Activated naive CD8-positive, alpha-beta T cell (primary cell): ENCODE results near the gene GJB4.
"Not testable (repeated sequence)": the region's sequence is repeated elsewhere in the genome, so short reads cannot be mapped to it uniquely, and the experiment has no call there.

Experiments
- H3K27ac Mint-ChIP-seq: one replicate; pipeline ENCODE4 v1.8.0; 2021; ENCODE audit warnings: mixed read lengths
- H3K27me3 Mint-ChIP-seq: one replicate; pipeline ENCODE4 v1.8.0; 2021; ENCODE audit warnings: mixed read lengths
- H3K36me3 Mint-ChIP-seq: one replicate; pipeline ENCODE4 v1.8.0; 2021; ENCODE audit warnings: mixed read lengths
- H3K4me1 Mint-ChIP-seq: one replicate; pipeline ENCODE4 v1.8.0; 2021; ENCODE audit warnings: low read depth, mixed read lengths
- H3K4me3 Mint-ChIP-seq: one replicate; pipeline ENCODE4 v1.8.0; 2021; ENCODE audit warnings: mild to moderate bottlenecking, mixed read lengths
- H3K9me3 Mint-ChIP-seq: one replicate; pipeline ENCODE4 v1.8.0; 2021; ENCODE audit warnings: low read depth, mixed read lengths

The GJB4 gene

GRCh38 chr1:34794001-34794789 is 34.7 kb downstream of the GJB4 start:
- H3K27me3 Mint-ChIP-seq, result peaks cover 14% of the 10 kb centered on the region
- H3K4me1 Mint-ChIP-seq, result peaks cover 4% of the 10 kb centered on the region
- H3K27ac Mint-ChIP-seq, result no peak overlapping the region
- no peaks in the 10 kb centered on the region for H3K36me3 Mint-ChIP-seq
- H3K9me3 Mint-ChIP-seq, result no peaks in the 10 kb centered on the region
- no peak overlapping the region for H3K4me3 Mint-ChIP-seq

- H3K27me3 Mint-ChIP-seq, result peaks cover 14% of the 10 kb centered on the region
- no peaks in the 10 kb centered on the region for H3K9me3 Mint-ChIP-seq
- no peaks in the 10 kb centered on the region for H3K36me3 Mint-ChIP-seq
- peaks cover 4% of the 10 kb centered on the region for H3K4me1 Mint-ChIP-seq
- no peak overlapping the region for H3K27ac Mint-ChIP-seq
- no peak overlapping the region for H3K4me3 Mint-ChIP-seq
Measured at GRCh38 chr1:34794790-34795180, 35.2 kb downstream of the GJB4 start.

GRCh38 chr1:34795916-34796315 is 36.4 kb downstream of the GJB4 start:
- Mint-ChIP-seq H3K27ac (no peak overlapping the region), H3K4me3 (no peak overlapping the region), H3K27me3 (peaks cover 7% of the 10 kb centered on the region), H3K9me3 (no peaks in the 10 kb centered on the region), H3K4me1 (peaks cover 8% of the 10 kb centered on the region), H3K36me3 (no peaks in the 10 kb centered on the region)

GRCh38 chr1:34796990-34797389 is 37.5 kb downstream of the GJB4 start:
- H3K4me1 Mint-ChIP-seq, result peaks cover 8% of the 10 kb centered on the region
- H3K9me3 Mint-ChIP-seq, result no peaks in the 10 kb centered on the region
- no peak overlapping the region for H3K4me3 Mint-ChIP-seq
- no peaks in the 10 kb centered on the region for H3K36me3 Mint-ChIP-seq
- no peak overlapping the region for H3K27ac Mint-ChIP-seq
- peaks cover 2% of the 10 kb centered on the region for H3K27me3 Mint-ChIP-seq

GRCh38 chr1:34800214-34800613 is 40.7 kb downstream of the GJB4 start:
- H3K4me1 Mint-ChIP-seq, result peaks cover 3% of the 10 kb centered on the region
- peaks cover 8% of the 10 kb centered on the region for H3K36me3 Mint-ChIP-seq
- H3K9me3 Mint-ChIP-seq, result peaks cover 4% of the 10 kb centered on the region
- H3K27ac Mint-ChIP-seq, result peak overlapping the region; percentile 70
- no peaks in the 10 kb centered on the region for H3K27me3 Mint-ChIP-seq
- no peak overlapping the region for H3K4me3 Mint-ChIP-seq

- peaks cover 10% of the 10 kb centered on the region for H3K36me3 Mint-ChIP-seq
- no peak overlapping the region for H3K27ac Mint-ChIP-seq
- H3K4me3 Mint-ChIP-seq, result no peak overlapping the region
- H3K4me1 Mint-ChIP-seq, result peaks cover 3% of the 10 kb centered on the region
- no peaks in the 10 kb centered on the region for H3K27me3 Mint-ChIP-seq
- H3K9me3 Mint-ChIP-seq, result peaks cover 4% of the 10 kb centered on the region
Measured at GRCh38 chr1:34803770-34804169, 44.2 kb downstream of the GJB4 start.

GRCh38 chr1:34806396-34806795 is 46.9 kb downstream of the GJB4 start:
- Mint-ChIP-seq H3K9me3 (peaks cover 4% of the 10 kb centered on the region), H3K36me3 (peaks cover 14% of the 10 kb centered on the region), H3K27me3 (no peaks in the 10 kb centered on the region), H3K4me3 (no peak overlapping the region), H3K4me1 (no peaks in the 10 kb centered on the region), H3K27ac (no peak overlapping the region)

- Mint-ChIP-seq H3K27me3 (no peaks in the 10 kb centered on the region), H3K4me1 (no peaks in the 10 kb centered on the region), H3K4me3 (no peak overlapping the region), H3K9me3 (peaks cover 4% of the 10 kb centered on the region), H3K27ac (no peak overlapping the region), H3K36me3 (peaks cover 14% of the 10 kb centered on the region)
Measured at GRCh38 chr1:34808051-34808810, 48.7 kb downstream of the GJB4 start.

GRCh38 chr1:34810781-34811180 is 51.2 kb downstream of the GJB4 start:
- H3K9me3 Mint-ChIP-seq, H3K4me1 Mint-ChIP-seq, H3K36me3 Mint-ChIP-seq, H3K4me3 Mint-ChIP-seq, H3K27me3 Mint-ChIP-seq, H3K27ac Mint-ChIP-seq: not testable (repeated sequence)
